G401 (cell line): ENCODE results near the gene ADA. TPM values are rescaled to one million over a fixed set of nuclear protein-coding genes. Genes with fewer than 3 reads are reported as not detected.

Source experiments
- DNase-seq: peaks from one replicate; pipeline ENCODE4 v3.0.0-alpha.2; 2015; ENCODE audit warnings: low spot score
- in situ Hi-C: cut with HindIII; loops from 2 replicates; pipeline ENCODE4 v1.10.0; 2016; ENCODE audit warnings: low sequenced_read_pairs, mixed read lengths
- total RNA-seq: library from RNA; depleted of rRNA; stranded (reverse); fragments of >200 nt; shearing (Covaris generic); gene quantifications from 2 replicates; pipeline ENCODE4 v1.2.3, GENCODE V29; 2014

Gene ADA
- total RNA-seq, 1 experiment from 2014 or later, result 47.6 TPM

- DNase-seq, result no peak
Measured at GRCh38 chr20:44648579-44648978, 2.9 kb downstream of the ADA start.

GRCh38 chr20:44648068-44648467 is 3.4 kb downstream of the ADA start:
- in situ Hi-C loops, result no loop called here
- DNase-seq, result no peak

More at GRCh38 chr20:44648579-44648978, 2.9 kb downstream of the ADA start:
- in situ Hi-C loops, result no loop called here

- DNase-seq, result no peak
- in situ Hi-C loops, result no loop called here
Measured at GRCh38 chr20:44646641-44647274, 4.7 kb downstream of the ADA start.

GRCh38 chr20:44646023-44646640 is 5.4 kb downstream of the ADA start:
- in situ Hi-C loops, result no loop called here
- no peak for DNase-seq

- DNase-seq, result no peak
- in situ Hi-C loops, result no loop called here
Measured at GRCh38 chr20:44644667-44645131, 6.8 kb downstream of the ADA start.

GRCh38 chr20:44644230-44644617 is 7.3 kb downstream of the ADA start:
- no peak for DNase-seq
- in situ Hi-C loops, result no loop called here

GRCh38 chr20:44643596-44644229 is 7.8 kb downstream of the ADA start:
- DNase-seq, result no peak

GRCh38 chr20:44643154-44643519 is 8.4 kb downstream of the ADA start:
- no peak for DNase-seq
- in situ Hi-C loops, result no loop called here

More at GRCh38 chr20:44643596-44644229, 7.8 kb downstream of the ADA start:
- in situ Hi-C loops, result no loop called here

GRCh38 chr20:44642203-44643153 is 9.0 kb downstream of the ADA start:
- peak; percentile 53 for DNase-seq
- in situ Hi-C loops, result no loop called here

- no peak for DNase-seq
- in situ Hi-C loops, result no loop called here
Measured at GRCh38 chr20:44641325-44641724, 10.2 kb downstream of the ADA start.

GRCh38 chr20:44640522-44640921 is 11.0 kb downstream of the ADA start:
- no peak for DNase-seq
- in situ Hi-C loops, result no loop called here

- in situ Hi-C loops, result no loop called here
- DNase-seq, result no peak
Measured at GRCh38 chr20:44637522-44638372, 13.8 kb downstream of the ADA start.

- in situ Hi-C loops, result no loop called here
- no peak for DNase-seq
Measured at GRCh38 chr20:44637042-44637441, 14.5 kb downstream of the ADA start.

GRCh38 chr20:44635877-44636276 is 15.6 kb downstream of the ADA start:
- in situ Hi-C loops, result no loop called here
- no peak for DNase-seq

- DNase-seq, result no peak
- in situ Hi-C loops, result no loop called here
Measured at GRCh38 chr20:44633872-44634600, 17.5 kb downstream of the ADA start.

- DNase-seq, result no peak
- in situ Hi-C loops, result no loop called here
Measured at GRCh38 chr20:44633187-44633810, 18.2 kb downstream of the ADA start.

- no peak for DNase-seq
- in situ Hi-C loops, result no loop called here
Measured at GRCh38 chr20:44632103-44632752, 19.3 kb downstream of the ADA start.
